Thyroid gland (tissue), 4 donors: ENCODE data around the gene SLC25A44. TPM values are rescaled to one million over a fixed set of nuclear protein-coding genes. Genes with fewer than 3 reads are reported as not detected.

Experiments
- DNase-seq, 2 donors: peaks; one replicate each; pipeline ENCODE4 v3.0.0-alpha.2; 2019
- H3K27ac ChIP-seq, 3 donors: fragments of 200-600 bp; sonication (generic); 1 replicate in 2 of 3; 2 replicates in 1 of 3; pipeline ENCODE4 v1.5.1; 2016 to 2019; ENCODE audit warnings: mild to moderate bottlenecking in 1 of 3, moderate library complexity in 1 of 3
- H3K27me3 ChIP-seq: fragments of 200-600 bp; sonication (generic); one replicate; pipeline ENCODE4 v1.5.1; 2019
- H3K36me3 ChIP-seq, 2 donors: fragments of 200-600 bp; sonication (generic); one replicate each; pipeline ENCODE4 v1.5.1; 2016 to 2019
- H3K4me1 ChIP-seq, 2 donors: fragments of 200-600 bp; sonication (generic); one replicate each; pipeline ENCODE4 v1.5.1; 2017 to 2019
- H3K4me3 ChIP-seq, 3 donors: fragments of 200-600 bp; sonication (generic); replicated peaks in 1 of 3; 1 replicate in 2 of 3; 2 replicates in 1 of 3; pipeline ENCODE4 v1.5.1; 2016; ENCODE audit warnings: mild to moderate bottlenecking in 1 of 3
- H3K9me3 ChIP-seq: fragments of 200-600 bp; sonication (generic); one replicate; pipeline ENCODE4 v1.5.1; 2017
- POLR2A ChIP-seq, 2 donors: fragments of 450-650 bp; IDR thresholded peaks; one replicate each; pipeline ENCODE4 v1.6.1; 2017; ENCODE audit warnings: antibody characterized with exemption in 2 of 2, mild to moderate bottlenecking in 2 of 2, moderate library complexity in 1 of 2
- WGBS, 2 donors: methylation state at CpG; one replicate each; pipeline ENCODE4 v1.1.5; 2017; 5-methylcytosine and 5-hydroxymethylcytosine counted together
- intact Hi-C: fragments of 100-400 bp; cut with DNase I; formaldehyde crosslinking; loops from one replicate; pipeline ENCODE4 v1.15.1; 2023
- total RNA-seq, 4 donors: library from RNA; depleted of rRNA; stranded (reverse); fragments of >200 nt; gene quantifications; one replicate each; pipeline ENCODE4 v1.2.3, GENCODE V29; 2016
- TF ChIP-seq, protein P1 (sequence below), 6 experiments: fragments of 200-600 bp in 3 of 6; fragments of 450-650 bp in 3 of 6; sonication (generic) in 3 of 6; IDR thresholded peaks; one replicate each; pipeline ENCODE4 v1.5.1; 2016 to 2019; ENCODE audit warnings: antibody characterized with exemption in 6 of 6, mild to moderate bottlenecking in 2 of 6, inconsistent platforms in 1 of 6, moderate library complexity in 1 of 6

Gene SLC25A44
- total RNA-seq, 4 donors from 2014 or later, result 14.5 to 19.7 (median 17.7) TPM

DNA sequence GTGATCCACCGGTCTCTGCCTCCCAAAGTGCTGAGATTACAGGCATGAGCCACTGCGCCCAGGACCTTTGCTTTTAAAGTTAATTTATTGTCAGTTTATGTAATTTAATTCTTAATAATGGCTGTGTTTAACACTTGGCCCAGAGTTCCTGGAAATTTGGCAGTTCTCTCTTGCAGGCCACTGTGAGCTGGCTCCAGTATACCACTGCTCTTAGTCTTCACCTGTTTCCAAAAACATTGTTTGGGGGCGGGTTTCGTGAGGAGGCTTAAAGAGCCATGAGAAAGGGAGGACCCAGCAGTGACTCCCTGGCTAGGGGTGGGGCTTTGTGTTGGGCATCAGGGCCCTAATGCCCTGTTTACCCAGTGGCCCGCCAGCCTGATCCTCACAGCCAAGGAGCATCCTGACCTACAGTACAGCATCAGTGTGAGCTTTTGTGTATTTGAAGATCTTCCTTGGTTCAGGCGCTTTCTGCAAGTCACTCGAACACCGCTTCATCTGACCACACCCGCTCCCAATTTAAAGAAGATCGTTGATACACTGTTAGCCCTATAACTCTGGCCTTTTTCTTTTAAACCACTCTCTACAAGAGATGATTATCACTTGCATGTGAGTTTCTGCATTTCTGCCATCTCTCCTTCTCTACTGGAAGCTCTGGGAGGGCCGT is 36.0 kb downstream of the SLC25A44 start:
- Histone ChIP-seq H3K4me3 (no peak overlapping the region), H3K27ac (no peak overlapping the region), H3K9me3 (no peaks in the 10 kb centered on the region), H3K36me3 (peaks cover 0 to 6% of the 10 kb centered on the region in 2 donors), H3K27me3 (no peaks in the 10 kb centered on the region), H3K4me1 (peaks cover 0 to 3% of the 10 kb centered on the region in 2 donors)
- WGBS, 2 donors, result 84 to 92% methylated on average over 11 of the region's 11 CpGs
- intact Hi-C loops, result loop anchor here (5.0 kb wide), 2 partner anchors 83 to 133 kb away; no protein-coding TSS in a partner anchor
- TF ChIP-seq, protein P1, sequence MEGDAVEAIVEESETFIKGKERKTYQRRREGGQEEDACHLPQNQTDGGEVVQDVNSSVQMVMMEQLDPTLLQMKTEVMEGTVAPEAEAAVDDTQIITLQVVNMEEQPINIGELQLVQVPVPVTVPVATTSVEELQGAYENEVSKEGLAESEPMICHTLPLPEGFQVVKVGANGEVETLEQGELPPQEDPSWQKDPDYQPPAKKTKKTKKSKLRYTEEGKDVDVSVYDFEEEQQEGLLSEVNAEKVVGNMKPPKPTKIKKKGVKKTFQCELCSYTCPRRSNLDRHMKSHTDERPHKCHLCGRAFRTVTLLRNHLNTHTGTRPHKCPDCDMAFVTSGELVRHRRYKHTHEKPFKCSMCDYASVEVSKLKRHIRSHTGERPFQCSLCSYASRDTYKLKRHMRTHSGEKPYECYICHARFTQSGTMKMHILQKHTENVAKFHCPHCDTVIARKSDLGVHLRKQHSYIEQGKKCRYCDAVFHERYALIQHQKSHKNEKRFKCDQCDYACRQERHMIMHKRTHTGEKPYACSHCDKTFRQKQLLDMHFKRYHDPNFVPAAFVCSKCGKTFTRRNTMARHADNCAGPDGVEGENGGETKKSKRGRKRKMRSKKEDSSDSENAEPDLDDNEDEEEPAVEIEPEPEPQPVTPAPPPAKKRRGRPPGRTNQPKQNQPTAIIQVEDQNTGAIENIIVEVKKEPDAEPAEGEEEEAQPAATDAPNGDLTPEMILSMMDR (IDR thresholded peaks at IDR 0.05), result no peak
- TF ChIP-seq POLR2A (IDR thresholded peaks at IDR 0.05), result no peak
- no peak for DNase-seq

DNA sequence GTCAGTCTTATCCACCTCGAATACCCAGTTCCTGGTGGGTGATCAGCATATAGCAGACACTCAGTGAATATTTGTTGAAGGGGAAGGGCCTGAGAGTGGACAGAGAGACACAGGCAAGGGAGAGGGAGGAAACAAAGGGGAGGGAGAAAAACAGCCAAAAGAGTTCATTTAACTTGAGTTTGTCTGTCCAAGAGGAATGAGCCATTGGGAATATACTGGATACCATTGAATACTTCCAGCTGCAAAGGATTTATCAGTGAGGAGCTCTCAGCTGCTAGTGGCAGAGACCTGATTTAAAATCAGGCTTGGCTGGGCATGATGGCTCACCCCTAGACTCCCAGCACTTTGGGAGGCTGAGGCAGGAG is 36.6 kb downstream of the SLC25A44 start:
- no peaks in the 10 kb centered on the region for H3K27me3 ChIP-seq
- TF ChIP-seq POLR2A (IDR thresholded peaks at IDR 0.05), result no peak
- TF ChIP-seq, protein P1 (IDR thresholded peaks at IDR 0.05), result no peak
- WGBS, 2 donors, result 75 to 96% methylated on average over 1 of the region's 1 CpG
- peaks cover 0 to 6% of the 10 kb centered on the region in 2 donors for H3K36me3 ChIP-seq
- intact Hi-C loops, result no loop called here
- no peak for DNase-seq
- no peaks in the 10 kb centered on the region for H3K4me1 ChIP-seq
- H3K27ac ChIP-seq, result no peak overlapping the region
- no peaks in the 10 kb centered on the region for H3K9me3 ChIP-seq
- H3K4me3 ChIP-seq, result no peak overlapping the region

DNA sequence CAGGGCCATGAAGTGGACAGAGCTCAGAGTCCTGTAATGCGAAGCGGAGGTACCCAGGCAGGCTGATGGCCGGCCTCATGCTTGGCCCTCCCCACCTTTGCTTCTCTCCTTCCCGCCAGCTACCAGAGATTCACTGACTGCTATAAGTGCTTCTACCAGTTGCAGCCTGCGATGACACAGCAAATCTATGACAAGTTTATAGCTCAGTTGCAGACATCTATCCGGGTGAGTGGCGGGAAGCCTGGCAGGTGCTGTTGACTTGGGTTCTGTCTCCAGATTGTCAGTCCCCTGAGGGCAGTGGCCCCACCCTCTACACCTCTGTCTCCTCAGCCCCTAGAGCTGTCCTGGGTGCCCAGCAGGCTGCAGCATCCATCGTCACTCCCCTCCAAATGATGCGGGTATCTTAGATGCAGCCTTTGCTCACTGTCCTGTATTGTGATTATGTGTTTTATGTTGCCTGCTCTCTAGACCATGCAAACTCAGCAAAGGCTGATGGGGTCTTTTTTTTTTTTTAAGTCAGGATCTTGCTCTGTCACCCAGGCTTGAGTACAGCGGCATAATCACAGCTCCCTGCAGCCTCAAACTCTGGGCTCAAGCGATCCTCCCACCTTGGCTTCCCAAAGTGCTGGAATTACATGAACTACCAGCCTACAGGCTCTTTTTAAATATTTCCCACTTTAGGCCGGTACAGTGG is 38.4 kb downstream of the SLC25A44 start:
- Histone ChIP-seq H3K27ac (no peak overlapping the region), H3K4me3 (no peak overlapping the region), H3K27me3 (no peaks in the 10 kb centered on the region), H3K4me1 (no peaks in the 10 kb centered on the region), H3K36me3 (peaks cover 16 to 21% of the 10 kb centered on the region in 2 donors), H3K9me3 (no peaks in the 10 kb centered on the region)
- intact Hi-C loops, result no loop called here
- no peak for DNase-seq
- 90 to 97% methylated on average over 12 of the region's 12 CpGs for WGBS, 2 donors
- no peak for TF ChIP-seq POLR2A (IDR thresholded peaks at IDR 0.05)
- TF ChIP-seq, protein P1 (IDR thresholded peaks at IDR 0.05), result no peak

DNA sequence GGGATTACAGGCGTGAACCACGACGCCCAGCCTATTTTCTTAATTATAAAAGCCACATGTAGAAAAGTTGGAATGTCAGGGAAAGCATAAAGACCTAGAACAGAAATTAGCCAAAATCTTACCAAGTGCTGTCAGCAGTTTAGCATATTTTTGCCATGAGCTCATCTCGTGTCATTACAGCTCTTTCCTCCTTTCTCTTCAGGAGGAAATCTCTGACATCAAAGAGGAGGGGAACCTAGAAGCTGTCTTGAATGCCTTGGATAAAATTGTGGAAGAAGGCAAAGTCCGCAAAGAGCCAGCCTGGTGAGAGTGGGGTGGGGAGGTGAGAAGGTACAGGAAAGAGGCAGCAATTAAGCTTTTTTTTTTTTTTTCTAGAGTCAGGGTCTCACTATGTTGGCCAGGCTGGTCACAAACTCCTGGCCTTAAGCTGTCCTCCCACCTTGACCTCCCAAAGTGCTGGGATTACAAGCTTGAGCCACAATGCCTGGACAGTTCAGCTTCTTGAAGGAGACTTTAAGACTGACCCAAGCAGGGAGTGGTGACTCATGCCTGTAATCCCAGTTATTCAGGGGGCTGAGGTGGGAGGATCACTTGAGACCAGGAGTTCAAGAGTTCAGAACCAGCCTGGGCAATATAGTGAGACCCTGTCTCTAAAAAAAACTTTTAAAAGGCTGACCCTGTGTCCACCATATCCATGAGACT is 39.7 kb downstream of the SLC25A44 start:
- Histone ChIP-seq H3K9me3 (no peaks in the 10 kb centered on the region), H3K4me3 (no peak overlapping the region), H3K4me1 (no peaks in the 10 kb centered on the region), H3K27me3 (no peaks in the 10 kb centered on the region), H3K36me3 (peaks cover 22 to 33% of the 10 kb centered on the region in 2 donors), H3K27ac (no peak overlapping the region)
- DNase-seq, result no peak
- no peak for TF ChIP-seq POLR2A (IDR thresholded peaks at IDR 0.05)
- TF ChIP-seq, protein P1 (IDR thresholded peaks at IDR 0.05), result no peak
- WGBS, 2 donors, result 90 to 93% methylated on average over 5 of the region's 5 CpGs
- intact Hi-C loops, result no loop called here
